CD4-positive, alpha-beta T cell treated with Interleukin-17A for 4 hours (primary cell): ENCODE results near the gene HMX3.

Experiments
- DNase-seq: peaks from one replicate; pipeline ENCODE4 v3.0.0-alpha.2; 2020; ENCODE audit warnings: mixed read lengths

The HMX3 gene

GRCh38 chr10:123134915-123135414 is 805 bp upstream of the HMX3 start:
- no peak for DNase-seq

DNA sequence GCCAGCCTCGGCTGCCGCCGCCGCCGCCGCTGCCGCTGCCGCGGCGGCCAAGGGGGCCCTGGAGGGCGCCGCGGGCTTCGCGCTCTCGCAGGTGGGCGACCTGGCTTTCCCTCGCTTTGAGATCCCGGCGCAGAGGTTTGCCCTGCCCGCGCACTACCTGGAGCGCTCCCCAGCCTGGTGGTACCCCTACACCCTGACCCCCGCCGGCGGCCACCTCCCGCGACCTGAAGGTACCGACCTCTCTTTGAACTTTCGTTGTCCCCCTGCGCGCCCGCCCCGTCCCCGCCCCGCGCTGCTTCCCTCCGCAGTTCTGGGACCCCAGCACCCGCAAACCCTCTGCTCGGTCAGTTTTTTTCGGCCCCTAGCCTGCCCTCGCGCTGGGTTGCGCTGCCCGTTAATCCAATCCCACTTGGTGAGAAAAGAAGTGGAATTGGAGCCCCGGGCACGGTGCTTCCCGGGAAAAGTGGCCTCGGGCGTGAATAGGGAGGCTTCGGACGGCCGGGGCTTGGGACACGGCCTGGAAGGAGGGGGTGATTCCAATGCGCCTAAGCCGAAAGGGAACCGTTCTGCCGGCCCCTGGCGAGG is 543 bp downstream of the HMX3 start:
- DNase-seq = no peak

- peak; percentile 26 for DNase-seq
Measured at GRCh38 chr10:123136806-123137642, 1.3 kb downstream of the HMX3 start.

GRCh38 chr10:123139165-123139520 is 3.4 kb downstream of the HMX3 start:
- DNase-seq = no peak

DNA sequence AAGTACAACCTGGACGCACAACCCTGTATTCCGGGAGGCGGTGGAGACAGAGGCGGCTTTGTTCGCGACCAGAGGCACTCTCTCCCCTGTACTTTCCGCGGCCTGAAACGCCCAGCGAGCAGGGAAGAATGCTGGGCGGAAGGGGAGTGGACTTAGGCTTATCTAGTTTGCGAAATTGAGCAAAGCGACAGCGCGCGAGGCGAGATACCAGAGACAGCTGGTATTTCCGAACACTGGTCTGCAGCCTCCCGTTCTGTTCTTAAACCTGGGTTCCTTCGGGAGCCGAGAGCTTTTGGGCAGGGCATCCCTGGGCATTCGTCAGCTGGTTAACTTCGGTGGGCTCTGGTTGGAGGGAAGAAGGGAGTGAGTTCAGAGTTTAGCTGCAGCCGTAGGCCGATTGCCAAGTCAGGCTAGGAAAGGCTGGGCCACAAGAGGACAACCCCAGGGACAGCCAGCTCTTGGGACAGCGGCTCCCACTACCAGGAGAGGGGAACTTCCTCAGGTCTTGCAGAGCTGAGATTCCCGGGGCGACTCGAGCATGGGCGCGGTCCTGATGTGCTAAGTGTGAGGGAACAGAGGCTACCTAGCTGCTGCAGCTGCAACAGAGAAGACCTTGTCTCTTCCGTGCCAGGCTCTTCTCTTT is 3.9 kb downstream of the HMX3 start:
- DNase-seq = no peak

DNA sequence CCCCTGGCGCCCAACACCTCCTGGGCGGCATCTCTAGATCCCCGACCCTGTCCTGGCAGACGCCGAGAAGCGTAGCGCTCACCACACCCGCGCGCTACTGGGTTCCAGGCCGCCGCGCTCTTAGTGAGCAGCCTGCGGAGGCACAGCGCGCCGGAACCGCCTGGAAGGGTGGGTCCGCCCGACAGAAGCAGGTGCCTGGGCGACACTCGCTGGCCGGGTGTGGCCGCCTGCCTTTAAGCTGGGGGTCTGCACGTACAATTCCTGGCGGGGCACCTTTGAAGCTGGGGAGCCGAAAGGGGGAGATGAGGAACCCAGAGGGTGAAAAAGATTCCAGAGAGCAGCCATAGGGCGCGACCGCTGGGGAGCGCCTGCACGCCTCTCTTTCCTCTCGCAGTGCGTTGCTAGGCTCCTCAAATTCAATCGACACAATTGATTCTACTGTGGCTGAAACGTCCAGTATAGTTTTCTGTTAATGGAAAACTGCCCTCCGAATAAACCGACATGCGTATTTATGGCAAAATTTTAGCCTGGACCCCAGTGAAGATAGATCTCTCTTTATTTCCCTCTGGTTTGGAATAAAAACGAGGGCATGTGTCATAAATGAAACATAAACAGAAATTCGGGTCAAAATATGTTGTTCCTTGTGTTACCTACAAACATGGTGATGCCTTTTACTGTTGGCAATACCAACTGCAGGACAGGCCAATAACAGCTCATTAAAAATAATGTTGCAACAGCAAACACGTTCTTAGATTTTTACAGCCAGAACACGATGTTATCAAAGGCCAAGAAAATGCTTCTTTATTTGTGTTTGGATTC is 4.6 kb downstream of the HMX3 start:
- peak; percentile 37 for DNase-seq

DNA sequence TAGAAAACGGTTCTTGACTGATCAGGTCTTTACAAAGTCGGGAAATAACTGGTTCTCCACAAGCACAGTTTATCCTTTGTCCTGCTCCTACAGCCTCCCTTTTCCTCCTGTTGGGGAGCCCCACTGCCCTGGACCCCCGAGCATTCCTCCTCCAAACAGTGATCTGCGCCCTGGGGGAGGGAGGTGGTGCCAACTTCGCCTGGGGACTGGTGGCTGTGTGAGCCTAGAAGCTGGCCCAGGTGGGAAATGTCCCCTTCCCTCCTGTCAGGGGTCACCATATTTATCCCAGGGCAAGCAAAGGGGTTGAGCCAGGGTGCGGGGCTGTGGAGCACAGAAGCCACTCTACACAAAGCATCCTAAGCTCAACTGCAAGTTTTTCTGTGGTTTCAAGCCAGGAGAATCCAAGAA is 5.2 kb downstream of the HMX3 start:
- DNase-seq = no peak

- DNase-seq = no peak
Measured at GRCh38 chr10:123141791-123142700, 6.3 kb downstream of the HMX3 start.

GRCh38 chr10:123142701-123143161 is 7.0 kb downstream of the HMX3 start:
- no peak for DNase-seq

DNA sequence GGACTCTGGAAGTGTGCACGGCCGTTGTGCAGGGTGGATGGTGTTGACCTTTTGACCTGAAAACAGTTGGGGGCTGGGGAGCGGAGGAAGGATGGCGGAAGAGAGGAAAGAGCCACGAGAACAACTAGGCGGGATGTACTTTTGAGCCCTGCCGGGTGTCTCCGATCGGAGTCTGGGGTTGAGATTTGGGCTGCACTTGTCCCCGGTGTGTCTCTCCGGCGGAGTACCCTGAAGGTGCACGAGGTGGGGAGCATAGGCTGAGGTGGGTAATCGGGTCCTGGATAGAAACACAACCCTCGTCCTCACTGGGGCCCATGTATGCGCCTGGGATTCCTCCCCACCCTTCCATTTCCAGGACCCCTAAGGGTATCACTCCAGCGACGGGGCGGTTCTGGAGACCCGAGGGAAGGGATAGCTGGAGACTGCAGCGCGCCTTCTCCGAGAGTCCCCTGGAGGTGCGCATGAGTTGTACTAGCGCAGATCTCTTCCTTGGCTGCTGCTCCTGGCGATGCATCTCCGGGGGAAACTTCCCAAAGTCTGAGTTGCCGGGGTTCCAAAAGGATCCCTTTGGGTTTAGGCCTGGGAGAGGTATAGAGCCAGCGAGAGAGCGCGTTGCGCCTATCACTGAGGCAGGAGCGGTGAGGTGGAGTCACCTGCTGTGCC is 7.5 kb downstream of the HMX3 start:
- DNase-seq = no peak

DNA sequence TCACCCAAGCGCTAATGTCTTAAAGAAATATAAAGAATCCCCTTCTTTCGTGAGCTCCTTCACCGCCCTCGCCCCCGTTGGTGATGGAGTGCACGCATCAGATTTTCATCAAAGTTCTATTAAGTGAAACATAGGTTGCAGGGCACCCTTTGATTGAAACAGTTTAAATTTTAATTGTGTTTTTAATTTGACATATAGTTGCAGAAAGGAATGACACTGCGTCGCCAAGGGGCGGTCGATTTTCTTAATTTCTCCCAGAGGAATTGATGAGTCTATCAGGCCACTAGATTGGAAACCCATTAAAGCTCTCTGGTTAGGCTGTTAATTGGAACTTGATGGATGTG is 8.0 kb downstream of the HMX3 start:
- DNase-seq = no peak

DNA sequence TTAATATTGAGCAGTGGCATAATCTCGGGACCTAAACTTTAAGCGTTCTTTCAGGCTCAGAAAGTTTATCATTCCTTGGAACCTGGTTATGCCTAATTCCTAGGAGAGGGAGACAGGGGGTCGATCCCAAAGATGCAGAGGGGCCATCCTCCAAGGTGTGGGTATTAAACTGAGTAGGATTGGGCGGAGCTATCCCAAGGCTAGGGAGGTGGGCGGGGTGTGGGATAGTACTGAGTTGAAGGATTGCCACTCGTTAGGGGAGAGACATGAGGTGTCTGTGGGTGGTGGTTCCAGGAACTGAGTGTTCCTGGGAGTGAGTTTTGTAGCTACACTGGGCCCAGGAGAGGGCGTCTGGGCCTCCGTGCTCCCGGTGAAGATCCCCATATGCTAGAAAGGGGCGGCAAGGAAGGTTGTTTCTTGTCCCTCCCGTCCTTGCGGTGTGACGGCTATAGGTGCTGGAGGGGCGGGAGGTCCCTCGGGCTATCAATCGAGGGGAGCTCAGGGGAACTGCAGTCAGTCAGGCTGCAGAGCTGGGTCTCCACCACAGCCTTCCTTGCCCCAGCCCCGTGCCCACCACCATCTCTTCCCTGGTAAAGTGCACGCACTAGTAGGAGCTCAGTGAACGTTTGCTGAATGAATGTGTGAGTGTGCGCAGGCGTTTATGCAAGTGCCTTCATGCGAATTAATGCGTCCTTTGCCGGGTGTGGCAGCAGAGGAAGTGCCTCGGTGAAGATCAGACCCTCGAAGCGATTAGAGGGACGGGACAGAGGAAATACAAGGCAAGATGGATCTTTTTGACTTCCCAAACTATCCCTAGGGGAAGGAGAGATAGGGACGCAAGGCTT is 9.1 kb downstream of the HMX3 start:
- no peak for DNase-seq

- DNase-seq = no peak
Measured at GRCh38 chr10:123145542-123146012, 9.8 kb downstream of the HMX3 start.

DNA sequence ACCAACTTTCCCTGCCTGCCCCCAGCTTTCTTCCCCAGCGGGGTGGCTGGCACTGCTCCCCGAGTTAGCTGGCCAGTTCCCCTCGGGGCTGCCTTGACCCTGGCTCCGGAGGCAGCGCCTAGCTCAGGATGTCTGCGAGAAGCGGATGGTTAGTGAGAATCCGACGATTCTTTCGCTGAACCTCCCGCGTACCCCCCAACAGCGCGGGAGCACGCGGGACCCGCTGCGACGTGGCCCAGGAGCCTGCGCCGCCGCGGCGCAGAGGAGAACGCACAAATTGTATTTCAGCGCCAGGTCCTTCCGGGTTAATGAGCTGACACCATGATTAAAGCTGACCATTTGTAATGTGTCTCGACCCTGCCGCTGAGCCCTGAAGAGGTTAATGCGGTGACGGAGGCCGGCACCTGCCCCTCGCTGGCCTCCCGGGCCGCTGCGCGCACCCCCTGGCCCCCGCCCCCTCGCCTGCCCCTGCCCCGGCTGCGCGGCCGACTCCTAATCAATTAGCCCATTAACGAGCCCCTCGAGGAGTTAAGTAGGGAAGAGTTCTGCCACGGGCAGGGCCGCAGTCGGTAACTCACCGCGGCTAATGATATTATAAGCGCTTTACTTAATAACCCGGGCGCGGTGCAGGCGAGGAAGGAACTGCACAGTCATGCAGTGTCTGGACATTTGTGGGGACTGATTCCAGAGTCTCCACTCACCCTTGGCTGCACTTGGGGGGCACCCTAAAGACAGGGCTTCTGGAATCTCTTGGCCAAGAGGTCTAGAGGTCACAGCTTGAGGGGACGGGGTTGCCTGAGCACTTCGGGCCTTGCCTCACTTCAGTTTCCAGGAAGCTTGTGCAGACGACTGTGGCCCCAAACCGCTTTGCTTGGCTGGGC is 10.5 kb downstream of the HMX3 start:
- no peak for DNase-seq

GRCh38 chr10:123146894-123147634 is 11.3 kb downstream of the HMX3 start:
- no peak for DNase-seq

GRCh38 chr10:123147635-123148413 is 12.1 kb downstream of the HMX3 start, which contains the start of gene HMX2:
HMX2 (plus strand) TSS chr10:123148136; CDS start chr10:123148379, 243 bp downstream.
- DNase-seq = peak; percentile 53

- no peak for DNase-seq
Measured at GRCh38 chr10:123148414-123149161, 12.8 kb downstream of the HMX3 start.
